DND-41 (cell line): ENCODE results near the gene MTA1.

ENCODE experiments used
- ATAC-seq: fragments of 200-7000 bp; cut with Tn5 transposase; 3 replicates; pipeline ENCODE4 v1.9.1; 2021; ENCODE audit warnings: low read depth; ENCODE audit not compliant: insufficient read depth
- DNase-seq: peaks from one replicate; pipeline ENCODE4 v3.0.0-alpha.2; 2020
- H2AFZ ChIP-seq: 2 replicates; pipeline ENCODE4 v1.6.0; 2012; ENCODE audit warnings: low read depth, low read length
- H3K27ac ChIP-seq: 2 replicates; pipeline ENCODE4 v1.5.1; 2012; ENCODE audit warnings: low read length, inconsistent platforms
- H3K27me3 ChIP-seq: fragments of 200-600 bp; sonication (generic); 2 replicates; pipeline ENCODE4 v1.6.0; 2012; ENCODE audit warnings: low read length, mild to moderate bottlenecking, inconsistent platforms; ENCODE audit not compliant: insufficient read depth, poor library complexity
- H3K36me3 ChIP-seq: 2 replicates; pipeline ENCODE4 v1.5.1; 2012; ENCODE audit warnings: low read length, inconsistent platforms; ENCODE audit not compliant: insufficient read depth
- H3K4me1 ChIP-seq: 2 replicates; pipeline ENCODE4 v1.5.1; 2012; ENCODE audit warnings: mild to moderate bottlenecking, low read length; ENCODE audit not compliant: insufficient read depth
- H3K4me2 ChIP-seq: 2 replicates; pipeline ENCODE4 v1.6.0; 2012; ENCODE audit warnings: mild to moderate bottlenecking, moderate library complexity, low read length, inconsistent platforms; ENCODE audit not compliant: insufficient read depth
- H3K4me3 ChIP-seq, 2 experiments: fragments of 200-600 bp in 1 of 2; shearing (Covaris generic) in 1 of 2; 2 replicates each; pipeline ENCODE4 v1.5.1; 2012 to 2016; ENCODE audit warnings: inconsistent platforms in 2 of 2, low read length in 2 of 2, mild to moderate bottlenecking in 2 of 2, low read depth in 1 of 2, moderate library complexity in 1 of 2
- H3K79me2 ChIP-seq: 2 replicates; pipeline ENCODE4 v1.6.0; 2012; ENCODE audit warnings: low read length, inconsistent platforms; ENCODE audit not compliant: insufficient read depth
- H3K9ac ChIP-seq: 2 replicates; pipeline ENCODE4 v1.6.0; 2012; ENCODE audit warnings: low read depth, mild to moderate bottlenecking, inconsistent platforms, low read length, moderate library complexity
- H3K9me3 ChIP-seq: 2 replicates; pipeline ENCODE4 v1.5.1; 2012; ENCODE audit warnings: low read length, moderate library complexity, mild to moderate bottlenecking, inconsistent platforms; ENCODE audit not compliant: insufficient read depth, severe bottlenecking
- H4K20me1 ChIP-seq: 2 replicates; pipeline ENCODE4 v1.6.0; 2012; ENCODE audit warnings: low read length; ENCODE audit not compliant: insufficient read depth
- CTCF ChIP-seq: IDR thresholded peaks from 2 replicates; pipeline ENCODE4 v1.5.1; 2012; ENCODE audit warnings: borderline replicate concordance, low read length, moderate library complexity, mild to moderate bottlenecking; ENCODE audit not compliant: poor library complexity, severe bottlenecking; ENCODE audit errors: extremely low read depth
- EZH2 ChIP-seq: IDR thresholded peaks from 3 replicates; pipeline ENCODE4 v1.6.1; 2012; ENCODE audit warnings: borderline replicate concordance, low read depth, mild to moderate bottlenecking, moderate library complexity, low read length, inconsistent platforms; ENCODE audit not compliant: severe bottlenecking

Gene MTA1

GRCh38 chr14:105395538-105395854 is 24.1 kb upstream of the MTA1 start:
- H3K27ac ChIP-seq, result no peak overlapping the region
- peaks cover 11% of the 10 kb centered on the region for H4K20me1 ChIP-seq
- H3K9me3 ChIP-seq, result no peaks in the 10 kb centered on the region
- no peak overlapping the region for H3K4me2 ChIP-seq
- H3K79me2 ChIP-seq, result peaks cover 22% of the 10 kb centered on the region
- H3K36me3 ChIP-seq, result peaks cover 19% of the 10 kb centered on the region
- no peak for ATAC-seq
- DNase-seq, result no peak
- H2AFZ ChIP-seq, result no peak overlapping the region
- H3K9ac ChIP-seq, result no peak overlapping the region
- H3K27me3 ChIP-seq, result no peaks in the 10 kb centered on the region
- no peak for TF ChIP-seq EZH2
- TF ChIP-seq CTCF, result no peak
- H3K4me3 ChIP-seq, result no peak overlapping the region
- peaks cover 29% of the 10 kb centered on the region for H3K4me1 ChIP-seq

GRCh38 chr14:105397350-105397931 is 22.2 kb upstream of the MTA1 start:
- Histone ChIP-seq H2AFZ (peak overlapping the region; percentile 91), H4K20me1 (peaks cover 12% of the 10 kb centered on the region), H3K27me3 (no peaks in the 10 kb centered on the region), H3K4me1 (peaks cover 30% of the 10 kb centered on the region), H3K4me2 (peak overlapping the region; percentile 94), H3K9me3 (no peaks in the 10 kb centered on the region), H3K9ac (peak overlapping the region; percentile 98), H3K36me3 (peaks cover 27% of the 10 kb centered on the region), H3K79me2 (peaks cover 22% of the 10 kb centered on the region), H3K27ac (peak overlapping the region; percentile 97), H3K4me3 (peak overlapping the region; percentile 92 to 95; a peak in 3 of 4 replicates)
- ATAC-seq (no peak), DNase-seq (no peak)
- no peak for TF ChIP-seq EZH2

- peak; percentile 31 for TF ChIP-seq CTCF
- TF ChIP-seq EZH2, result no peak
- H3K4me3 ChIP-seq, result peak within 1 kb of the TSS; percentile 92 to 95
- H3K4me2 ChIP-seq, result peak within 1 kb of the TSS; percentile 94
- peak within 1 kb of the TSS; percentile 97 for H3K27ac ChIP-seq
- DNase-seq (peak; percentile 92), ATAC-seq (peak; percentile 83)
- peaks cover 27% of the 10 kb centered on the region for H3K36me3 ChIP-seq
- peaks cover 22% of the 10 kb centered on the region for H3K79me2 ChIP-seq
- no peaks in the 10 kb centered on the region for H3K27me3 ChIP-seq
- no peaks in the 10 kb centered on the region for H3K9me3 ChIP-seq
- peak within 1 kb of the TSS; percentile 91 for H2AFZ ChIP-seq
- peaks cover 12% of the 10 kb centered on the region for H4K20me1 ChIP-seq
- peak within 1 kb of the TSS; percentile 98 for H3K9ac ChIP-seq
- H3K4me1 ChIP-seq, result peaks cover 30% of the 10 kb centered on the region
These were observed 21.4 kb upstream of the MTA1 start, which contains the start of gene TEX22 for GRCh38 chr14:105398044-105398725. Gene TEX22, plus strand, starts transcription at chr14:105398538. Its CDS starts 803 bp downstream, at chr14:105399341.

GRCh38 chr14:105398726-105399465 is 20.7 kb upstream of the MTA1 start:
- DNase-seq (peak; percentile 76), ATAC-seq (peak; percentile 76)
- Histone ChIP-seq H3K9ac (peak overlapping the region; percentile 98), H2AFZ (peak overlapping the region; percentile 60), H3K4me1 (peaks cover 30% of the 10 kb centered on the region), H3K9me3 (no peaks in the 10 kb centered on the region), H4K20me1 (peaks cover 12% of the 10 kb centered on the region), H3K27ac (peak overlapping the region; percentile 97), H3K36me3 (peaks cover 27% of the 10 kb centered on the region), H3K27me3 (no peaks in the 10 kb centered on the region), H3K4me3 (peak overlapping the region; percentile 92 to 95), H3K79me2 (peaks cover 22% of the 10 kb centered on the region), H3K4me2 (peak overlapping the region; percentile 94)
- TF ChIP-seq CTCF (no peak), EZH2 (no peak)
